ENCODE data around the gene MTIF3.

Gene MTIF3

DNA sequence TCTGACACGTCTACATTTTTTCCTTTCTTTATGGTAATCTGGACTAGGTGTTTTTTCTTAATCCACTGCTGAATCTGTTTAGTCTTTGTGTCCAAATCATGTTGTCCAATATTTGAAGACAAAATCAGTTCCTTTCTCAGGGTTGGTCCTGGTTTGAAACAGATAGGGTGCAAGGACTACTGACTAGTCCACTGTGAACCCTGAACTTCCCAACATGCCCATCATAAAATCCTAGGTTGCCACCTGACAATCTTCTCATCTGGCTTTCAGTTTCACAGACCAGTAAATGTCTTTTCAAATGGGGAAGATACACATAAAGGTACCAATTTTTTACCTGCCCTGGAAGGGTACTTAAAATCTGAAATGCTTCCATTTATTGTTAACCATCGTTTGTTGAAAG lies 13.2 kb downstream of the MTIF3 start:
- no peaks in the 10 kb centered on the region for H4K20me1 ChIP-seq (ENCODE audit: low read depth, low read length)
- H3K36me3 ChIP-seq (ENCODE audit: low read length) = peaks cover 29% of the 10 kb centered on the region
- no peak overlapping the region for H3K4me2 ChIP-seq (ENCODE audit: low read depth, low read length, poor library complexity, severe bottlenecking)
- H3K4me3 ChIP-seq (ENCODE audit: insufficient read depth, low read length, poor library complexity, severe bottlenecking) = no peak overlapping the region
- H3K27me3 ChIP-seq (ENCODE audit: low read length) = no peaks in the 10 kb centered on the region
- peaks cover 32% of the 10 kb centered on the region for H3F3A ChIP-seq (ENCODE audit: insufficient read depth)
- TF ChIP-seq EZH2phosphoT487 (conservative IDR thresholded peaks at IDR 0.05; ENCODE audit: low read length) = no peak
- TF ChIP-seq, protein P1, sequence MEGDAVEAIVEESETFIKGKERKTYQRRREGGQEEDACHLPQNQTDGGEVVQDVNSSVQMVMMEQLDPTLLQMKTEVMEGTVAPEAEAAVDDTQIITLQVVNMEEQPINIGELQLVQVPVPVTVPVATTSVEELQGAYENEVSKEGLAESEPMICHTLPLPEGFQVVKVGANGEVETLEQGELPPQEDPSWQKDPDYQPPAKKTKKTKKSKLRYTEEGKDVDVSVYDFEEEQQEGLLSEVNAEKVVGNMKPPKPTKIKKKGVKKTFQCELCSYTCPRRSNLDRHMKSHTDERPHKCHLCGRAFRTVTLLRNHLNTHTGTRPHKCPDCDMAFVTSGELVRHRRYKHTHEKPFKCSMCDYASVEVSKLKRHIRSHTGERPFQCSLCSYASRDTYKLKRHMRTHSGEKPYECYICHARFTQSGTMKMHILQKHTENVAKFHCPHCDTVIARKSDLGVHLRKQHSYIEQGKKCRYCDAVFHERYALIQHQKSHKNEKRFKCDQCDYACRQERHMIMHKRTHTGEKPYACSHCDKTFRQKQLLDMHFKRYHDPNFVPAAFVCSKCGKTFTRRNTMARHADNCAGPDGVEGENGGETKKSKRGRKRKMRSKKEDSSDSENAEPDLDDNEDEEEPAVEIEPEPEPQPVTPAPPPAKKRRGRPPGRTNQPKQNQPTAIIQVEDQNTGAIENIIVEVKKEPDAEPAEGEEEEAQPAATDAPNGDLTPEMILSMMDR (IDR thresholded peaks at IDR 0.05; ENCODE audit: insufficient read depth, low read length, poor library complexity, severe bottlenecking) = no peak
- no peaks in the 10 kb centered on the region for H3K9me2 ChIP-seq (replicated peaks; ENCODE audit: insufficient read depth, low read length)
- no peaks in the 10 kb centered on the region for H3K9me3 ChIP-seq (ENCODE audit: insufficient read depth, low read length)
- 0 out of 2 replicates have a peak, but pooled peaks cover 5% of the 10 kb centered on the region for H3K79me2 ChIP-seq (ENCODE audit: insufficient read depth, low read length)
- H3K27ac ChIP-seq (ENCODE audit: low read depth, low read length) = no peak overlapping the region
- no peak overlapping the region for H3K9ac ChIP-seq (ENCODE audit: low read length)
- H2AFZ ChIP-seq (ENCODE audit: low read depth, low read length, severe bottlenecking) = no peak overlapping the region

DNA sequence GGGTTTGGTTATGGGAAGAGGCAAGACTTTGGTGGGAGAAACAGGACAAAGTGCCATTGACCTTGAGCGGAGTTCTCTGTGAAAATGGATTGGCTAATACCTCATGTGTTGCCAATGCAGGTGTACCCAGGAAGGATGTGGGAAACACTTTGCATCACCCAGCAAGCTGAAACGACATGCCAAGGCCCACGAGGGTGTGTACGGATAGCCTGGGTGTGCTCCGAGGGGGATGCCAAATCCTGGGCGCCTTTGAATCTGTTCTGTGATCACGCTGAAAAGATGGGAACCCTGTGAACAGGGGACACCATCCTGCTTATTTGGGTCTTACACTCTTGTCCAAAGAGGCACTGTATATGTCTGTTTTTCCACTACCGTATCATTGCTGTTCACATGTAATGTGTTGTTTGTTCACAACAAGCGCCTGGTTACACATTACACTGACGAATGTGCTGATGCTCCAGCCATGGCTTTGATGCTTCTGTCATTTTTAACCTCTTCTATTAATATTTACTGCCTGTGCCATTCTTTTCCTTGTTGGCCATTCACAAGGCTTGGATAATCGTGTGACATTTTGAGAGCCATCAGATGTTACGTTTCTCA lies 17.7 kb downstream of the MTIF3 start:
- TF ChIP-seq EZH2phosphoT487 (conservative IDR thresholded peaks at IDR 0.05; ENCODE audit: low read length) = no peak
- TF ChIP-seq, protein P1 (IDR thresholded peaks at IDR 0.05; ENCODE audit: insufficient read depth, low read length, poor library complexity, severe bottlenecking) = no peak
- H3K36me3 ChIP-seq (ENCODE audit: low read length) = peaks cover 55% of the 10 kb centered on the region

DNA sequence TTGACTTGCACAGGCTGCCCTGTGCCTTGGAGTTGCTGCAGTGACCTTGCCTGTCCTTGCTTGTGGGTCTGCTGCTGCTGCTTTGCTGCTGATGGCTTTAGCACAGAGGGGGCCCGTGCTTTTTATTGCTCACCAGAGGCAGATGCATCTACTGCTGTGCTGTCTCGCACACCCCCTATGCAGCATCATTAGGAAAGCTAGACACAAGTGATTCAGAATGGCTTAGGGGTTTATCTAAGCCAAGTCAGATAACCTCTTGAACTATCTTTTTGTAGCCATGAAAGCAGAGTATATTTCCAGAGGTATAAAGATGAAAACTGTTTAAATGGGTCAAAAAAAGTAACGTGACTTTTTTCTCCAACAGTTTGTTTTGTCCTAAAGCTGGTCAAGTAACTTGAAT lies 18.2 kb downstream of the MTIF3 start:
- H3K27me3 ChIP-seq (ENCODE audit: low read length) = no peaks in the 10 kb centered on the region
- no peak overlapping the region for H3K9ac ChIP-seq (ENCODE audit: low read length)
- H3F3A ChIP-seq (ENCODE audit: insufficient read depth) = peaks cover 25% of the 10 kb centered on the region
- no peak overlapping the region for H3K27ac ChIP-seq (ENCODE audit: low read depth, low read length)
- no peak overlapping the region for H2AFZ ChIP-seq (ENCODE audit: low read depth, low read length, severe bottlenecking)
- peaks cover 28% of the 10 kb centered on the region for H3K79me2 ChIP-seq (ENCODE audit: insufficient read depth, low read length)
- peaks cover 57% of the 10 kb centered on the region for H3K36me3 ChIP-seq (ENCODE audit: low read length)
- H3K9me3 ChIP-seq (ENCODE audit: insufficient read depth, low read length) = no peaks in the 10 kb centered on the region
- H4K20me1 ChIP-seq (ENCODE audit: low read depth, low read length) = peaks cover under 1% of the 10 kb centered on the region; the same call in 1 of the 2 replicates
- no peaks in the 10 kb centered on the region for H3K9me2 ChIP-seq (replicated peaks; ENCODE audit: insufficient read depth, low read length)
- H3K4me2 ChIP-seq (ENCODE audit: low read depth, low read length, poor library complexity, severe bottlenecking) = no peak overlapping the region
- TF ChIP-seq, protein P1 (IDR thresholded peaks at IDR 0.05; ENCODE audit: insufficient read depth, low read length, poor library complexity, severe bottlenecking) = no peak
- no peak for TF ChIP-seq EZH2phosphoT487 (conservative IDR thresholded peaks at IDR 0.05; ENCODE audit: low read length)
- no peak overlapping the region for H3K4me3 ChIP-seq (ENCODE audit: insufficient read depth, low read length, poor library complexity, severe bottlenecking)

More for the DNA sequence above, 17.7 kb downstream of the MTIF3 start:
- no peak overlapping the region for H2AFZ ChIP-seq (ENCODE audit: low read depth, low read length, severe bottlenecking)
- H3K9ac ChIP-seq (ENCODE audit: low read length) = no peak overlapping the region
- peaks cover 28% of the 10 kb centered on the region for H3F3A ChIP-seq (ENCODE audit: insufficient read depth)
- peaks cover 23% of the 10 kb centered on the region; the same call in 1 of the 2 replicates for H3K79me2 ChIP-seq (ENCODE audit: insufficient read depth, low read length)
- no peak overlapping the region for H3K4me2 ChIP-seq (ENCODE audit: low read depth, low read length, poor library complexity, severe bottlenecking)
- no peaks in the 10 kb centered on the region; the same call in 1 of the 2 replicates for H4K20me1 ChIP-seq (ENCODE audit: low read depth, low read length)
- H3K4me3 ChIP-seq (ENCODE audit: insufficient read depth, low read length, poor library complexity, severe bottlenecking) = no peak overlapping the region
- no peaks in the 10 kb centered on the region for H3K9me2 ChIP-seq (replicated peaks; ENCODE audit: insufficient read depth, low read length)
- no peaks in the 10 kb centered on the region for H3K27me3 ChIP-seq (ENCODE audit: low read length)
- H3K27ac ChIP-seq (ENCODE audit: low read depth, low read length) = no peak overlapping the region
- no peaks in the 10 kb centered on the region for H3K9me3 ChIP-seq (ENCODE audit: insufficient read depth, low read length)
